RCC 7860 (cell line): Measurements from ENCODE around the gene BOC.

Source experiments
- DNase-seq: peaks from one replicate; pipeline ENCODE4 v3.0.0-alpha.2; 2015; ENCODE audit warnings: low spot score
- FAIRE-seq: peaks from 2 replicates; lab custom pipeline; 2012; peaks lifted over from hg19 to GRCh38; lab: Jason Lieb, UNC

BOC gene

DNA sequence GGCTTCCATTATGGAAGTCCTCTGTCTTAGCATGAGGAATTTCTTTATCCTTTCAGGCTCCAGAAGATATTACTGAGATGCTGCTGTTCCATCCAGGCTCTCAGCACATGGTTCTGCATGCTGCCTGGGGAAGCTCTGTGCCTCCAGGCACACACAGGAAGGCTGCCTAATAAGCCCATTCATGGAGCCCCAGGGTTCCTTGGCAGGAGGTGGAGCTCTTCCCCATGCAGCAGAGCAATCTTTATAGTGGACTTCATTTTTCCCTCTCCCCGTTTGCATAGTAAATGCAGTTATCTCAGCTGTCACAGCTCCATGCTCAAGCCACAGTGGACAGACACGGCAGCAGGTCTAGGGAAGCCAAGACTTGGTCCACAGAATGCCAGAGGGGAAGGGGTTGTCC lies 57.6 kb downstream of the BOC start:
- FAIRE-seq (no peak), DNase-seq (no peak)

DNA sequence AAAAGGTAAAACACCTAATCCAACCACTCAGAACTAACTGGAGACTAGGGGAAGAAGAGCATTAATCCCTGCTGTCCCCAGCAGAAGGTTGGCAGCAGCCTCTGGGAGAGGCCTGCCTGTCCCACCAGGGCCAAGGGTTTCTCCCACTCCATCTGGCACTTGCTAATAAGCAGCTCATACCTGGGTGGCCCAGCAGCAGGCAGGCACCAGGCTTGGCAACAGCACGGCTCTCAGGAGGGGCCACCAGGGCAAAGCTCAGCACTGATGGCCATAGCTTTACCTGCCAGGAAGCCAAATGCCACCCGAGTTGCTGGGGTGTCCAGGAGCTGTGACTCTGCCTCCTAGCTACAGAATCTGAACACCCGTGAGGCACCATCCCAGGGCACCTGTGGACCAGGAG lies 58.3 kb downstream of the BOC start:
- FAIRE-seq (no peak), DNase-seq (no peak)

DNA sequence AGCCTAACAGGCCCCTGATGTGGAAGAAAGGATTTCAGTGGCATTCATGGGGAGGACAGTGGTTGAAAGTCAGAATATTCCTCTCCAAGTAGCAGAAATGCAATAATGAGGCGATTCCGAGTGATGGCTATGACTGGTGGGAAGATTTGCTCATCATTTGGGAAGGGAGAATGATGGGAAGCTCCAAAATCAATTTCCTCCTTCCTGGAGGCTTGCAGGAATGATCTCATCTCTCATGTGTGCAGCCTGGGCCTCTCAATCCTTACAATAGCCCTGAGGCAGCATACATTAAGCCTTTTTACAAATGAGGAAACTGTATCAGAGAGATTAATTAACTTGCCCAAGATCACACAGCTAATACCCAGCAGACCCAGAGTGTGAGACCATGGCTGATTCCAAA lies 58.7 kb downstream of the BOC start:
- DNase-seq (no peak), FAIRE-seq (no peak)

DNA sequence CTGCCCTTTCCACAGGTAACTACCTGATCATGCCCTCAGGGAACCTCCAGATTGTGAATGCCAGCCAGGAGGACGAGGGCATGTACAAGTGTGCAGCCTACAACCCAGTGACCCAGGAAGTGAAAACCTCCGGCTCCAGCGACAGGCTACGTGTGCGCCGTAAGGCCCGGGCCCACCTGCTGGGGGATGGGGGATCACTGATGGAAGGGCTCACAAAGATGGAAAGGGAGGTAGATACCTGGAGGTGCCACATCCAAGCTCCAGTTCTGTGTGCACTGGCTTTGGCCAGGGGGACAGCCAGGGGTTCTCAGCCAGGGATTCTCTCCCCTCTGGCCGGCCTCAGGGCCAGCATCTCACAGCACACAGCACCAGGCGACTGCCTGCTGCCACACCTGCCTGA lies 59.4 kb downstream of the BOC start:
- DNase-seq: no peak
- FAIRE-seq: no peak

DNA sequence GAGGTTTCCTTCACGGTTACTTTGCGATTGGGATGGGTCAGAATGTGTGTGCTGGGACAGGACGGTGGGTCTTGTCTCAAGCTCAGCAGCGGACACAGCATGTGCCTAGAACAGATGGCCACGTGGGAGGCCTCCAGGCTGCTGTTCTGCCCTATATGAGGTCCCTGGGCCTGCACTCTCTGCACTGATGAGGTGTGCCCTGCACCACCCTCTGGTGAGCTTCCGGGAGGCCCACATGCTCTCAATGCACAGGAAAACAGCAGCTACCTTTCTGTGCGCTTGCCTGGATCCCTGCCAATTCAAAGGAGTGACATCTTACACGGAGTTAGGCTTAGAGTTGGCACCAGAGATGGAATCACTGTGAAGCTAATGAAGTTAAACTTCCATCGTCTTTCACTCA lies 59.8 kb downstream of the BOC start:
- FAIRE-seq (no peak), DNase-seq (no peak)

DNA sequence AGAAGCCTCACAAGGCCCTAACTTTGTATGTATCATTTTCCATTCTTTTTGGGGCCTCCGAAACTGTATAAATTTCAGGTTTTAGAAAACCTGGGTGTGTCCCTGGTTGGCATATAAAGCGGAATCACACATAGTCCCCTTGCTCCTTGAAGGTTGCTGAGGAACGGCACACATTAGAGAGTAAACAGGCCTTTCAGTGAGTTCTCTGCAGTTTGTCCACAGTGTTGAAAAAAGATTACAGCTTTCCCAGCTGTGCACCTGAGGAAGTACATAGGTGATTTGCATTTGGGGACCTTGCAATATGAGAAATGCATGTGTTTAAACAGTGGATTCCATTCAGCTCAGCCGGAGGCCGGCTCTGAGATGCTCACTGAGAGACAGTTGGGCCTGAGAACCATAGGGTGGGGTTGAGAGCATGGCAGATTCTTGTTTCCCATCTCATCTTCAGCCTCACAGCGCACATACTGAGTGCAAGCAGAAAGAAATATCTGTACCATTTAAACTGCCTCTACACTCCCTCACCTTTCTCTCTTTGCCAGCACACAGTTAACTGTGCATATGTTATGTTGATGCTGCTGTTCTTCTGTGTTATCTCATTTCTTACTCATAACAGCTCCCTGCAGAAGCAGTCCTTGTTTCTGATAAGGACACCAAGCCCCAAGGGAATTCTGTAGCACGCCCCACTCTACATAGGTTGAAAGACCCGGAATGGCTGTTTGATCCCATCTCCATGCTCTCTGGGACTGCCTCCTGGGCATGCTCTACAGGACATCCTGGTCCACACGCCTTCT lies 60.4 kb downstream of the BOC start:
- DNase-seq: no peak
- FAIRE-seq: no peak

DNA sequence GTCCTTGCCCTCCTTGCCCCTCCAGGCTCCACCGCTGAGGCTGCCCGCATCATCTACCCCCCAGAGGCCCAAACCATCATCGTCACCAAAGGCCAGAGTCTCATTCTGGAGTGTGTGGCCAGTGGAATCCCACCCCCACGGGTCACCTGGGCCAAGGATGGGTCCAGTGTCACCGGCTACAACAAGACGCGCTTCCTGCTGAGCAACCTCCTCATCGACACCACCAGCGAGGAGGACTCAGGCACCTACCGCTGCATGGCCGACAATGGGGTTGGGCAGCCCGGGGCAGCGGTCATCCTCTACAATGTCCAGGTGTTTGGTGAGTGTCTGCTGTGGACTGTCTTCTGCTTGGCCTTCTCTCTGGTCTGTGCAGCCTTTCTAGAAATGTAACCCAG lies 61.0 kb downstream of the BOC start:
- FAIRE-seq (no peak), DNase-seq (no peak)

DNA sequence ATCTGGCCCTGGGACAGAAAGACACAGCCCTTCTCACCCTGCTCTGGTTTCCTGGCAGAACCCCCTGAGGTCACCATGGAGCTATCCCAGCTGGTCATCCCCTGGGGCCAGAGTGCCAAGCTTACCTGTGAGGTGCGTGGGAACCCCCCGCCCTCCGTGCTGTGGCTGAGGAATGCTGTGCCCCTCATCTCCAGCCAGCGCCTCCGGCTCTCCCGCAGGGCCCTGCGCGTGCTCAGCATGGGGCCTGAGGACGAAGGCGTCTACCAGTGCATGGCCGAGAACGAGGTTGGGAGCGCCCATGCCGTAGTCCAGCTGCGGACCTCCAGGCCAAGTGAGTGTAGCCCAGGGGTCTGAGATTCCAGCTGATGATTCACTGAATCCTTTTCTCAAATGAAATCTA lies 61.7 kb downstream of the BOC start:
- DNase-seq (no peak), FAIRE-seq (no peak)

DNA sequence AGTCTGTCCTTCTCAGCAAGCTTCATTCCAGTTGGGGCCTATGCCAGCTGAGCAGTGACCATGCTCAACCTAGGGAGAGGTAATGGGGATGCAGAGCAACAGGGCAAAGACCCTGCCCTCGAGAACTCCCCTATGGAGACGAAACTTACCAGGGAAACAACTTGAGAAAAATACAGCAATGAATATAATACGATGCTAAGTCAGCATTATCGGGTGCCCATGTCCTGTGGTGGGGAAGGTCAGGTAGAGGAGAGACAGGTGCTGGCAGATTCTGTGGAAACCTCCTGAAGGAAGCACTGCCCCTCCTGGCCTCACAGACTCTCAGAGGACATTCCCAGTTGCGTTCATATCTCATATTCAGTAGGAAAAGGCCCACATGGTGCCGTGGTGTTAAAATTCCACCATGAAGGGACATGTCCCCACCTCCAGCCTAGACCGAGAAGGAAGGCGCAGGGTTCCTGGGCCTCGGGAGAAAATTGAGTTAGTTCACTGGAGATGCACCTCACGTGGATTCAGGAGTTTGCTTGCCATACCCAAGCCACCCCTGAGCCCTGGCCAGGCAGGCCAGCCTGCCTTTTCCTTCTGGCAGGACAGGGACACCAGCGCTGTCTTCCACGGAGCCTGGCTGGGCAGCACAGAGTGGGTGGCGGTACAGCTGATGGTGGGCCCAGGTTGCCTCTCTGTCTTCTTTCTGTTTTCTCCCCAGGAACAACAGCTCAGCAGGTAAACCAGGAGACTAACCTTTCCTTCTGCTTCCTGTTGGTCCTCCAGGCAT lies 62.4 kb downstream of the BOC start:
- no peak for FAIRE-seq
- no peak for DNase-seq

DNA sequence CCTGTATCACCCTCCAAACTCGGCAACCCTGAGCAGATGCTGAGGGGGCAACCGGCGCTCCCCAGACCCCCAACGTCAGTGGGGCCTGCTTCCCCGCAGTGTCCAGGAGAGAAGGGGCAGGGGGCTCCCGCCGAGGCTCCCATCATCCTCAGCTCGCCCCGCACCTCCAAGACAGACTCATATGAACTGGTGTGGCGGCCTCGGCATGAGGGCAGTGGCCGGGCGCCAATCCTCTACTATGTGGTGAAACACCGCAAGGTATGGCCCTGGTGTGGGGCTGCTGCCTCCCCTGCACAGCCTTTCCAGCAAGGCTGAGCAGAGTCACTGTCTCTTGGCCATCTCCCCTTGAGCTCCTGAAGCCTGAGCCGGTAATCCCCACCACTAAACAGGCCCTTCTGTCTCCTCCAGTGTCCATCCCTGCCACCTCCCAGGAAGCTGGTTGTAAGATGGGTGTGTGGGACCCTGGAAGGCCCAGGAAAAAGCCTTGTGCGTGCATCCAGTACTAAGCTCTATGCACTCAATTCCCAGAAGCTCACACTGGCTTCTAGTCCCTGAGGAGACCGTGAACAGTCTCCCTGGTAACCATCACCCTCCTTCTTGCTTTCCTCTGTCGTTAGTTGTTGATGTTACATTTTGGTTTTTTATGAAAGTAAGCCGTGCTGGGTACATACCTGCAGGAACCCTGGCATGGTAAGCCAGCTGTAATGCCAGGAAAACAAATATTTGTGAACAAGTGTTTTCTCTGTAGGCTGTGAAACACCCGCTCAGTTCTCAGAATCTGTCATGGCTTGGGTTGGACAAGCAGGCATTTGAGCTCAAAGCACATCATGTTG lies 63.3 kb downstream of the BOC start:
- no peak for FAIRE-seq
- no peak for DNase-seq

DNA sequence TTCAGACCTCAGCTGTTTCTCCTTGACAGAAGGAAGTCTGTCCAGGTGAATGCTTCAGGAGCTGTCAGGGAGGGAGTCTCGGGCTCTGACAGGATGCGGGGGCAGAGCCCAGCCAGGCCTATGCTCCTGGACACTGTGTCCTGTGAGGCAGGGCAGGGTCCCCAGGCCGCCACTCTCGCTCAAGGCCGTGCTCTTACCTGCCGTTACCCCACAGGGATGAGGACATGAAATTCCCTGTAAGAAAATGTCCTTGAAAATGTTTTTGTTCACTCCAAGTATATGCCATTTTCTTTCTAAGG lies 63.9 kb downstream of the BOC start:
- FAIRE-seq: no peak
- DNase-seq: no peak

DNA sequence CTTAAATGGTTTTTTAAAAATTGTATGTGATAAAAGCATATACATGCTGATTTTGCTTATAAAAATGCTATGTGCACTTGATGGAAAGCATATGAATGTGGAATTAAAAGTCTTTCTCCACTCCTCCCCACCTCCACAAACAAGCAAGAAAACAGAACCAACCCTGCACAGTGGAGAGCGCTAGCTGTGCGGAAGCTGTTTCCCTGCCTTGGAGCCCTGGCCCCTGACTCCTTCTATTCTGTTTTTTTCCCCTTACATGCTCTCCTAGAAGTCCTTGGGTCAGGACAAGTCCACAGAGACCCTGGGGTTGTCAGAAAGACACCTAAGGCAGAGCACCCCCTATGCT lies 64.2 kb downstream of the BOC start:
- FAIRE-seq: no peak
- no peak for DNase-seq

DNA sequence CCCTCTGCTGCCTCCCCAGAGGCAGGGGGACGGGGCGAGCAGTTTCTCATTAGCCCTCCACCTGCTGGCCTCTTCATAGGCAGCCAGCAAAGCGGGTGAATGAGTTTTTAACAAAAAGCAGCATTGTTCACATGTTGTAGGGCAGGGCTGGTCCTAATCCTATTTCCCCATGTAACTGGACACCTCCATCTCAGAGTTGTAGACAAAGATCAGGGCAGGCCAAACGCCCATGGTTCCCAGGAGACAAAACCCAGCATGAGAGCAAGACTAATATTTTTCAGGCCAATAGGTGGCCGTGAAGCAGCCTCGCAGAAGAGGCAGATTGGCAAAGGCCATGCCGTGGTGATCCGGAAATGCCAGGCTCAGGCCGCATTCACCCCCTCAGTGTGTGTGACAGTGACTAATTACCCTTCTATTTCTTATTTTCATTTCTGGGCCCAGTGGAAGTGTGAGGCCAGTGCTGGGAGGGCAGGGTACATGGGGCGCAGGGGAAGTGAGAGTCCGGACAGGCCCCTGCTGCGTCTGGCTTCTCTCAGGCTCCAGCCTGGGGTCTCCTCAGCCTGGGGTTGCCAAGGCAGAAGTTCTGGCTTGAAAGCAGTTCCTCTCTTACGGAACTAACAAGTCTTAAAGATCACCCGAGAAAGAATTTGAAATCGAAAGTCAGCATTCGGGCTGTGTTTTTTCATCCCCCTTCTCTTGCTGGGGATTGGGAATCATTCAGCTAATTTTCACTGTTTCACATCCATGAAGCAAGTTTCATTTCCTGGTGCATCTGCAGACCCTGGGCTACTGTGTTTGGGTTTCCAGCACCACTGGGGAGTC lies 64.8 kb downstream of the BOC start:
- DNase-seq (no peak), FAIRE-seq (no peak)

DNA sequence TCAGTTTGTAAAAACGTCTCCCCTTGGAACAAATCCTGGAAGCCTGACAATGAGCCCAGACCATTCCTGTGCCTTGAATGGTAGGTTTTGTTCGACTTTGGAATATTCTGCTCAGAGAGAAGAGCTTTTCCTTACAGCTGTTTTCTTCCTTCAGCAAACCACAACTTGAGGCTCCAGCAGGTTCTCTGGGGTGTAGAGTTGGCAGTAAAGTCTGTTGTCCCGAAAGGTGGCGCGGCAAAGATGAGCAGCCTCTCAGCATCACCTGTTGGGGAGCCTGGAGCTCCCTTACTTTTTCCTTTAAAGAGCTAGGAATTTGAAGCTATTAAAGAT lies 65.4 kb downstream of the BOC start:
- DNase-seq (no peak), FAIRE-seq (no peak)

DNA sequence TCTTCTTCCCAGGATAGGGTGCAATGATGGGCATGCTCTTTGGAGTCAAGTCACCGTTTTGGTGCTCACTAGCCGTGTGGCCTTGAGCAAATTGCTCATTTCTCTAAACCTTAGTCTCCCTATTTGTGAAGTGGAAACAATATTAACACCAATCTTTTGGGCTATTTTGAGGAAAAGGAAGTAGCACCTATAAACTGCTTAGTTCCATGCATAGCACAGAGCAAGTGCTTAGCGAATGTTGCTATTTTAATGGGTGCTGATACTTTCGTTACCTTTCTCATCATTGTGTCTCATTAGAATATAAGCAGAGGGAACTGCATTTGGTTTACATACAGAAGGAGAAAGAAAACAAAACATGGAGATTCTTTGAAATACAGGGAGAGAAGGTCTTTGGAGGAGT lies 66.1 kb downstream of the BOC start:
- DNase-seq: no peak
- FAIRE-seq: no peak

DNA sequence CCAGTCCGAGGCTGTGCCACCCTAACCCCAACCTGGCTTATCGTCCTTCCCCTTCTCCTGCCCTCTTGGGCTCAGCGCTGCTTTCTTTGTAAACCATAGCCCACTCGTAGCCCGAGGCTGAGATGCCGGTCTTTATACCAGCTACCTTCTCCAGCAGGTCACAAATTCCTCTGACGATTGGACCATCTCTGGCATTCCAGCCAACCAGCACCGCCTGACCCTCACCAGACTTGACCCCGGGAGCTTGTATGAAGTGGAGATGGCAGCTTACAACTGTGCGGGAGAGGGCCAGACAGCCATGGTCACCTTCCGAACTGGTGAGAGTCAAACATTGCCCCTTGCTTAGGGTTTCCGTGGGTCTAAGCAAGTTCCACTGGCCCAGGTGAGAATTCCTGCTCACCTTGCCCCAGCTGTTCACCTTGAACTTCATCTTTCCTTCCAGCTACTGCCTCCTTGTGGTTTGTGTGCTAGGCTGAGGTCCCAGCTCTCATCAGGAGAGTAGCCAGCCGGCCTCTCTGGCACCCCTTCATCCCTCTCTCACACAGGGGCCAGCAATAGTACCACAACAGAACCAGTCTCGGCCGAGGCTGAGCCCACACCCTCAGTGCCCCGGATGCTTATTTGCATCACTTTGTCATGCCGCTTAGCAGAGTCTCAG lies 66.7 kb downstream of the BOC start:
- DNase-seq: no peak
- no peak for FAIRE-seq

DNA sequence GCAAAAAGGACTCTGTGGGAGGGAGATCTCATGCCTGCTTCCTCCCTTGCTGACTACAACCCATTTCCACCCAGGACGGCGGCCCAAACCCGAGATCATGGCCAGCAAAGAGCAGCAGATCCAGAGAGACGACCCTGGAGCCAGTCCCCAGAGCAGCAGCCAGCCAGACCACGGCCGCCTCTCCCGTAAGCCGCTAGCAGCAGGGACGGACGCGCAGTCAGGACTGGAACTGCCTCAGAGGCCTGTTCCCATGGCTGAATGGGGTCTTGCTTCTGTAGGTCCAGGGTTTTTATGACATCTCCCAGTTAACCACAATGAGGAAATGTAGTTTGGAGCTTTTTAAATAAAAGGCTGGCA lies 67.2 kb downstream of the BOC start:
- DNase-seq: no peak
- no peak for FAIRE-seq

DNA sequence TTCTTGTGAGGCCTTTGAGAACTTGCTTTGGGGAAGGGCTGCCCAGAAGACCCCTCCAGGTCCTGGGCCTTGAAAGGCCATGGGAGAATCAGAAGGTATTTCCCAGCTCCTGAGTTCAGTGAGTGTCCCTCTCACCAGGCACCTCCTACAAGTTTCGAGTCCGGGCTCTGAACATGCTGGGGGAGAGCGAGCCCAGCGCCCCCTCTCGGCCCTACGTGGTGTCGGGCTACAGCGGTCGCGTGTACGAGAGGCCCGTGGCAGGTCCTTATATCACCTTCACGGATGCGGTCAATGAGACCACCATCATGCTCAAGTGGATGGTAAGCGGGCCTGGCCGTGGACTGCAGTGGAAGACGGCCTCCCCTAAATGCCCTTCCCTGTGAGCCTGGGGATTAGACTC lies 68.3 kb downstream of the BOC start:
- FAIRE-seq: no peak
- DNase-seq: no peak

DNA sequence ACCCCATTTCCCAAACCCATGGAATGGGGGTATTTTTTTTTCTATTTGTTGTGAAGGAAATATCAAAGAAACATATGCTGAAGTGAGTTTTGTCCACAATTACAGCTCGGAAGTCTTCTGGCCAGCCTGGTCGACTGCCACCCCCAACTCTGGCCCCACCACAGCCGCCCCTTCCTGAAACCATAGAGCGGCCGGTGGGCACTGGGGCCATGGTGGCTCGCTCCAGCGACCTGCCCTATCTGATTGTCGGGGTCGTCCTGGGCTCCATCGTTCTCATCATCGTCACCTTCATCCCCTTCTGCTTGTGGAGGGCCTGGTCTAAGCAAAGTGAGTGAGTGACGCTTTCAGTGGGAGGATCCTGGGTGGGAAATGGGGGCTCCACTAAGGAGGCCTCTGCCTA lies 71.9 kb downstream of the BOC start:
- FAIRE-seq (no peak), DNase-seq (no peak)

DNA sequence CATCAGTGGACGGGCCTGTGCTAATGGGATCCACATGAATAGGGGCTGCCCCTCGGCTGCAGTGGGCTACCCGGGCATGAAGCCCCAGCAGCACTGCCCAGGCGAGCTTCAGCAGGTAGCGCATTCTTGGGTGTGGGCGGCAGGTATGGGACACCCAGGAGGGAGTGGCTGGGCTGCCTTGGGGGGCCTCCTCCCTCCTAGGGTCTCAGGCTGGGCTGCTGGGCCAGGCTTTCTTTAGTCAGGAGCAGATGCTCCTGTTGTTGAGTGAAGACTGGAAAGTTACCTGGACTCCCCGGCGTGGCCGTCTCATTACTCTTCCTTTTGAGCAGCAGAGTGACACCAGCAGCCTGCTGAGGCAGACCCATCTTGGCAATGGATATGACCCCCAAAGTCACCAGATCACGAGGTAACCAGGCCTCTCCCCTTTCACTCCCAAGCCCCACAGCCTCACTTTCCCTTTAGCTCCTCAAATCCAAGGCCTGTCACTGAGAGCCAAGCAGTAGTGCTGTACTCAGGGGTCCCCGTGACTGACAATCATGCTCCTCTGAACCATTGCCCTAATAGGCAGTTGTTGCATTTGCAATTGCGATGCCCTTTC lies 73.2 kb downstream of the BOC start:
- FAIRE-seq (no peak), DNase-seq (no peak)

DNA sequence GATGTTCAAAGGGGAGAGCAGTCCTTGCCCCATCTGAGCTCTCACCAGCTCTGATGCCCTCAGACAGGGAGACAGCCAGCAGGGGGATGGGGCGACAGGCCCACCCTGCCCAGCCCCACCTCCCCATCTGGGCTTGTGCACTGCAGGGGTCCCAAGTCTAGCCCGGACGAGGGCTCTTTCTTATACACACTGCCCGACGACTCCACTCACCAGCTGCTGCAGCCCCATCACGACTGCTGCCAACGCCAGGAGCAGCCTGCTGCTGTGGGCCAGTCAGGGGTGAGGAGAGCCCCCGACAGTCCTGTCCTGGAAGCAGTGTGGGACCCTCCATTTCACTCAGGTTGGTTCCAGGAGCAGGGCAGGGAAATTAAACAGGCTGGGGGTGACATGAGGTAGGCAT lies 73.9 kb downstream of the BOC start:
- DNase-seq (no peak), FAIRE-seq (no peak)
